Chondrocyte (in vitro differentiated cells): ENCODE measurements around the gene PARM1. TPM values are rescaled to one million over a fixed set of nuclear protein-coding genes. Genes with fewer than 3 reads are reported as not detected.

Experiments
- DNase-seq: peaks from one replicate; pipeline ENCODE4 v3.0.0; 2021; ENCODE audit warnings: mixed read lengths, low spot score
- H3K27ac Mint-ChIP-seq: one replicate; pipeline ENCODE4 v1.8.0; 2021; ENCODE audit warnings: mild to moderate bottlenecking, moderate library complexity, mixed read lengths; ENCODE audit not compliant: unreplicated experiment
- H3K27me3 Mint-ChIP-seq: 2 replicates; pipeline ENCODE4 v1.8.0; 2021; ENCODE audit warnings: low read depth, mixed read lengths
- H3K36me3 Mint-ChIP-seq: 2 replicates; pipeline ENCODE4 v1.8.0; 2021; ENCODE audit warnings: low read depth, mixed read lengths
- H3K4me1 Mint-ChIP-seq: 2 replicates; pipeline ENCODE4 v1.8.0; 2021; ENCODE audit warnings: low read depth, mild to moderate bottlenecking, mixed read lengths
- H3K4me3 Mint-ChIP-seq: one replicate; pipeline ENCODE4 v1.8.0; 2021; ENCODE audit warnings: mild to moderate bottlenecking, moderate library complexity, mixed read lengths; ENCODE audit not compliant: unreplicated experiment
- H3K9me3 Mint-ChIP-seq: 2 replicates; pipeline ENCODE4 v1.8.0; 2021; ENCODE audit warnings: low read depth, mixed read lengths
- CTCF ChIP-seq: fragments of 200-600 bp; sonication (generic); IDR thresholded peaks from 2 replicates; pipeline ENCODE4 v1.5.0; 2021; ENCODE audit warnings: antibody characterized with exemption, mild to moderate bottlenecking, moderate library complexity
- total RNA-seq: library from RNA; stranded (reverse); gene quantifications from 3 replicates; pipeline ENCODE4 v1.2.1, GENCODE V29; 2021

The PARM1 gene
- total RNA-seq, 1 donor from 2014 or later: 0.90 TPM

GRCh38 chr4:74953647-74954046 lies 20.7 kb downstream of the PARM1 start:
- no peak overlapping the region for H3K27ac Mint-ChIP-seq
- H3K4me1 Mint-ChIP-seq: no peaks in the 10 kb centered on the region
- H3K27me3 Mint-ChIP-seq: no peaks in the 10 kb centered on the region
- H3K36me3 Mint-ChIP-seq: no peaks in the 10 kb centered on the region
- no peak for TF ChIP-seq CTCF
- peaks cover 7% of the 10 kb centered on the region for H3K9me3 Mint-ChIP-seq
- H3K4me3 Mint-ChIP-seq: no peak overlapping the region
- no peak for DNase-seq

GRCh38 chr4:74958881-74959280 lies 26.0 kb downstream of the PARM1 start:
- no peak for DNase-seq
- H3K4me1 Mint-ChIP-seq: no peaks in the 10 kb centered on the region
- TF ChIP-seq CTCF: no peak
- peaks cover 24% of the 10 kb centered on the region for H3K9me3 Mint-ChIP-seq
- H3K27ac Mint-ChIP-seq: no peak overlapping the region
- peaks cover 3% of the 10 kb centered on the region for H3K27me3 Mint-ChIP-seq
- no peak overlapping the region for H3K4me3 Mint-ChIP-seq
- H3K36me3 Mint-ChIP-seq: peaks cover 6% of the 10 kb centered on the region

- Mint-ChIP-seq H3K9me3 (peaks cover 24% of the 10 kb centered on the region), H3K4me1 (no peaks in the 10 kb centered on the region), H3K4me3 (no peak overlapping the region), H3K27me3 (peaks cover 4% of the 10 kb centered on the region), H3K36me3 (peaks cover 6% of the 10 kb centered on the region), H3K27ac (no peak overlapping the region)
- TF ChIP-seq CTCF: no peak
- no peak for DNase-seq
These were observed 28.3 kb downstream of the PARM1 start for GRCh38 chr4:74961230-74961629.

- Mint-ChIP-seq H3K9me3 (peaks cover 24% of the 10 kb centered on the region), H3K27me3 (peaks cover 4% of the 10 kb centered on the region), H3K4me1 (peaks cover 2% of the 10 kb centered on the region), H3K4me3 (no peak overlapping the region), H3K36me3 (peaks cover 6% of the 10 kb centered on the region), H3K27ac (no peak overlapping the region)
- TF ChIP-seq CTCF: no peak
- DNase-seq: no peak
These were observed 29.7 kb downstream of the PARM1 start for GRCh38 chr4:74962584-74962983.

- Mint-ChIP-seq H3K27me3 (peaks cover 4% of the 10 kb centered on the region), H3K9me3 (peaks cover 24% of the 10 kb centered on the region), H3K36me3 (peaks cover 6% of the 10 kb centered on the region), H3K27ac (no peak overlapping the region), H3K4me1 (peaks cover 4% of the 10 kb centered on the region), H3K4me3 (no peak overlapping the region)
- TF ChIP-seq CTCF: no peak
- DNase-seq: no peak
These were observed 31.4 kb downstream of the PARM1 start for GRCh38 chr4:74964311-74964710.
